Astrocyte (in vitro differentiated cells and primary cell): Measurements from ENCODE around the gene ANTXR1.

Experiments
- EZH2 ChIP-seq: IDR thresholded peaks from 2 replicates; pipeline ENCODE4 v1.6.1; 2012; ENCODE audit warnings: mild to moderate bottlenecking, low read length, inconsistent platforms; ENCODE audit not compliant: insufficient read depth
- TF ChIP-seq, protein P1 (sequence below): IDR thresholded peaks from 2 replicates; pipeline ENCODE4 v1.5.1; 2011; ENCODE audit warnings: low read depth, mild to moderate bottlenecking, inconsistent platforms, low read length, moderate library complexity; ENCODE audit not compliant: insufficient read depth

DNA sequence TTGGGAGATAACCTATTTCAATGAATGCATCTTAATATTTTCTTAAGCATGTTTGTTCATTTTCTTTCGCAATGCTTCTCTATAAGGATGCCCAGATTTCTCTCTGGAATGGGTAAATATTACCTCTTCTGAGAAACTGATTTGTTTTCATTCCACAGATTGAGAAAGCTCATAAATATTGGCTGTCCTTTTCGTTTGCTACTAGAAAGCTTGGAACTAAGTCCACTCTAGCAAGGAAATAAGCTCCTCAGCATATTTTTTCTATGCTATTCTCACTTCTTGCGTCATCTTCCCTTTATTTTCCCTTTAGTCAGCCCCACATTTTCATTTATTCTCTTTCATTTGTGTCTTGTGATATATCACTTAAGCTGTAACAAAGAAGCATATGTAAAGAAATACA is 76.3 kb downstream of the ANTXR1 start:
- TF ChIP-seq, protein P1, sequence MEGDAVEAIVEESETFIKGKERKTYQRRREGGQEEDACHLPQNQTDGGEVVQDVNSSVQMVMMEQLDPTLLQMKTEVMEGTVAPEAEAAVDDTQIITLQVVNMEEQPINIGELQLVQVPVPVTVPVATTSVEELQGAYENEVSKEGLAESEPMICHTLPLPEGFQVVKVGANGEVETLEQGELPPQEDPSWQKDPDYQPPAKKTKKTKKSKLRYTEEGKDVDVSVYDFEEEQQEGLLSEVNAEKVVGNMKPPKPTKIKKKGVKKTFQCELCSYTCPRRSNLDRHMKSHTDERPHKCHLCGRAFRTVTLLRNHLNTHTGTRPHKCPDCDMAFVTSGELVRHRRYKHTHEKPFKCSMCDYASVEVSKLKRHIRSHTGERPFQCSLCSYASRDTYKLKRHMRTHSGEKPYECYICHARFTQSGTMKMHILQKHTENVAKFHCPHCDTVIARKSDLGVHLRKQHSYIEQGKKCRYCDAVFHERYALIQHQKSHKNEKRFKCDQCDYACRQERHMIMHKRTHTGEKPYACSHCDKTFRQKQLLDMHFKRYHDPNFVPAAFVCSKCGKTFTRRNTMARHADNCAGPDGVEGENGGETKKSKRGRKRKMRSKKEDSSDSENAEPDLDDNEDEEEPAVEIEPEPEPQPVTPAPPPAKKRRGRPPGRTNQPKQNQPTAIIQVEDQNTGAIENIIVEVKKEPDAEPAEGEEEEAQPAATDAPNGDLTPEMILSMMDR = no peak
- no peak for TF ChIP-seq EZH2
